Measurements from ENCODE around the gene ABCC1. TPM values are rescaled to one million over a fixed set of nuclear protein-coding genes. Genes with fewer than 3 reads are reported as not detected.

The ABCC1 gene
- polyA plus RNA-seq, 1 of the 3 experiments (the other 2 are of a cell fraction), result 23.7 TPM

DNA sequence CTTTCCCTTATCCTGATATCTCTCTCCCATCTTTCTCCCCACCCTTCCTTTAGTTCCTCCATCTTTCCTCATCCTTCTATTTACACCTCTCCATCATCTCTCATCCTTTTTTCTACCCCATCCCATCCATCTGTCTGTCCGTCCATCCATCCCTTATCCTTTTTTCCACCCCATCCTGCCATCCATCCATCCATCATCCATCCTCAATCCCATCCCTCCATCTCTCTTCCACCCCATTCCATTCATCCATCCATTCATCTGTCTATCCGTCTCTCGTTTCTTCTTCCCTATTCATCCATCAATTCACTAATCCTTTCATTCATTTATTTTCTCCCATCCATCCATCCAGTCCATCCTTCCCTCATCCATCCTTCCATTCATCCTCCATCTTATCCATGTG is 205.8 kb downstream of the ABCC1 start:
- POLR2A ChIA-PET, result no interaction called here
- Histone ChIP-seq H3K36me3 (replicated peaks in 1 of 2; ENCODE audit: control insufficient read depth in 1 of 2, insufficient read depth in 2 of 2, low read length in 1 of 2) (no peaks in the 10 kb centered on the region), H3K27me3 (ENCODE audit: insufficient read depth) (no peaks in the 10 kb centered on the region), H3K9ac (no peak overlapping the region), H3K4me1 (ENCODE audit: control insufficient read depth in 1 of 2, insufficient read depth in 2 of 2, low read depth in 1 of 2, low read length in 1 of 2) (peaks cover 0 to 11% of the 10 kb centered on the region in 2 experiments; a peak in 1 of 4 replicates), H3K4me2 (no peak overlapping the region), H3K9me3 (no peaks in the 10 kb centered on the region), H2AFZ (ENCODE audit: low read depth) (no peak overlapping the region), H3K27ac (ENCODE audit: low read depth in 2 of 2, low read length in 1 of 2) (no peak overlapping the region), H3K9me2 (no peaks in the 10 kb centered on the region), H3K4me3 (ENCODE audit: low read depth in 2 of 2, low read length in 1 of 2) (no peak overlapping the region), H4K20me1 (ENCODE audit: insufficient read depth) (no peaks in the 10 kb centered on the region), H3F3A (replicated peaks; ENCODE audit: insufficient read depth) (no peaks in the 10 kb centered on the region), H3K79me2 (ENCODE audit: insufficient read depth) (no peaks in the 10 kb centered on the region)
- no peak for DNase-seq
- WGBS (ENCODE audit: low lambda C conversion rate), result 66% methylated on average over 3 of the region's 3 CpGs
- CTCF ChIA-PET, result no interaction called here
- TF ChIP-seq GABPA (IDR thresholded peaks at IDR 0.05; ENCODE audit: low read depth) (no peak), PBX3 (IDR thresholded peaks at IDR 0.05) (no peak), MEF2A (IDR thresholded peaks at IDR 0.05; ENCODE audit: borderline replicate concordance, low read depth) (no peak), JUND (IDR thresholded peaks at IDR 0.05) (no peak)

- no peaks in the 10 kb centered on the region for H3K27me3 ChIP-seq (ENCODE audit: insufficient read depth)
- CTCF ChIA-PET, result interaction anchor here (1.4 to 1.6 kb wide), 2 partner anchors 25 to 30 kb away, joined by 3 read pairs; no protein-coding TSS in a partner anchor
- no peaks in the 10 kb centered on the region for H3K9me2 ChIP-seq
- no peaks in the 10 kb centered on the region for H3K79me2 ChIP-seq (ENCODE audit: insufficient read depth)
- no peak for TF ChIP-seq FOXM1 (IDR thresholded peaks at IDR 0.05; ENCODE audit: low read depth)
- no peak for TF ChIP-seq RFX5 (IDR thresholded peaks at IDR 0.05; ENCODE audit: low read length)
- no peak for TF ChIP-seq GABPA (IDR thresholded peaks at IDR 0.05; ENCODE audit: low read depth)
- TF ChIP-seq CHD2 (IDR thresholded peaks at IDR 0.05; ENCODE audit: low read length, partially characterized antibody), result no peak
- TF ChIP-seq USF2 (IDR thresholded peaks at IDR 0.05; ENCODE audit: borderline replicate concordance, low read depth, low read length), result no peak
- POLR2A ChIA-PET, result no interaction called here
- no peak overlapping the region for H3K4me2 ChIP-seq
- WGBS (ENCODE audit: low lambda C conversion rate), result 83% methylated on average over 1 of the region's 1 CpG
- no peak for DNase-seq
- no peaks in the 10 kb centered on the region for H3K9me3 ChIP-seq
- H3K36me3 ChIP-seq (replicated peaks in 1 of 2; ENCODE audit: control insufficient read depth in 1 of 2, insufficient read depth in 2 of 2, low read length in 1 of 2), result no peaks in the 10 kb centered on the region
- no peak overlapping the region for H3K9ac ChIP-seq
- no peak overlapping the region for H3K27ac ChIP-seq (ENCODE audit: low read depth in 2 of 2, low read length in 1 of 2)
- no peak overlapping the region for H2AFZ ChIP-seq (ENCODE audit: low read depth)
- H3K4me1 ChIP-seq (ENCODE audit: control insufficient read depth in 1 of 2, insufficient read depth in 2 of 2, low read depth in 1 of 2, low read length in 1 of 2), result peaks cover 0 to 2% of the 10 kb centered on the region in 2 experiments; a peak in 1 of 4 replicates
- no peaks in the 10 kb centered on the region for H4K20me1 ChIP-seq (ENCODE audit: insufficient read depth)
- no peaks in the 10 kb centered on the region for H3F3A ChIP-seq (replicated peaks; ENCODE audit: insufficient read depth)
- no peak overlapping the region for H3K4me3 ChIP-seq (ENCODE audit: low read depth in 2 of 2, low read length in 1 of 2)
Measured at GRCh38 chr16:16157166-16157565, 207.8 kb downstream of the ABCC1 start.

DNA sequence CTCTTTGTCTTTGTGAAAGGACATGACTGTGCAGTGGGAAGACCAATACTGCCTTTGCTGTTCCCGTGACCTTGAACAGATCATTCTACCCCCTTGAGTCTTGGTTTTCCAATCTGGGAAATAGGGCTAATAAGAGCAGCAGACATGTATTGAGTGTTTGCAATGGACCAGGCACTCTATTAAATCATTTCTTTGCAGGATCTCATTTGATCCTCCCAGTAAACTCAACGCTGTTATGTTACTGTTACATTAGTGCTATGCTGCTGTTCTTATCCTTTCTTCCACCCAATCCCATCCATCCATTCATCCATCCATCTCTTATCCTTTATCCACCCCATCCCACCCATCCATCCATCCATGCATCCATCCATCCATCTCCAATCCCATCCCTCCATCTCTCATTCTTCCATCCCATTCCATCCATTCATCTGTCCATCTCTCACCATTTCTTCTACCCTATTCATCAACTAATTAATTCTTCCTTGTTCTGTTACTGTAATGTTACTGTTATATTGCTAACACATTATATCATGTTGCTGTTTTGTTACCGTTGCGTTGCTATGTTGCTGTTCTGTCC is 208.8 kb downstream of the ABCC1 start:
- Histone ChIP-seq H3K9me3 (no peaks in the 10 kb centered on the region), H3K9me2 (no peaks in the 10 kb centered on the region), H2AFZ (ENCODE audit: low read depth) (no peak overlapping the region), H3K27ac (ENCODE audit: low read depth in 2 of 2, low read length in 1 of 2) (no peak overlapping the region), H3K4me2 (no peak overlapping the region), H3F3A (replicated peaks; ENCODE audit: insufficient read depth) (no peaks in the 10 kb centered on the region), H3K27me3 (ENCODE audit: insufficient read depth) (no peaks in the 10 kb centered on the region), H3K36me3 (replicated peaks in 1 of 2; ENCODE audit: control insufficient read depth in 1 of 2, insufficient read depth in 2 of 2, low read length in 1 of 2) (no peaks in the 10 kb centered on the region), H3K4me3 (ENCODE audit: low read depth in 2 of 2, low read length in 1 of 2) (no peak overlapping the region), H3K4me1 (ENCODE audit: control insufficient read depth in 1 of 2, insufficient read depth in 2 of 2, low read depth in 1 of 2, low read length in 1 of 2) (no peaks in the 10 kb centered on the region; a peak in 1 of 4 replicates), H4K20me1 (ENCODE audit: insufficient read depth) (no peaks in the 10 kb centered on the region), H3K79me2 (ENCODE audit: insufficient read depth) (no peaks in the 10 kb centered on the region), H3K9ac (no peak overlapping the region)
- POLR2A ChIA-PET, result no interaction called here
- TF ChIP-seq NFIC (IDR thresholded peaks at IDR 0.05; ENCODE audit: borderline replicate concordance) (no peak), CHD2 (IDR thresholded peaks at IDR 0.05; ENCODE audit: low read length, partially characterized antibody) (no peak), RFX5 (IDR thresholded peaks at IDR 0.05; ENCODE audit: low read length) (no peak)
- 69% methylated on average over 4 of the region's 4 CpGs for WGBS (ENCODE audit: low lambda C conversion rate)
- no peak for DNase-seq
- CTCF ChIA-PET, result interaction anchor here (1.4 to 1.6 kb wide), 2 partner anchors 24 to 31 kb away, joined by 3 read pairs; no protein-coding TSS in a partner anchor

All from SK-N-SH (cell line).